ENCODE results near the gene STIM1.
"Not testable (repeated sequence)": the region's sequence is repeated elsewhere in the genome, so short reads cannot be mapped to it uniquely, and the experiment has no call there.

Gene STIM1

GRCh38 chr11:3879967-3880542 is 24.6 kb downstream of the STIM1 start:
- DNase-seq (ENCODE audit: low read depth in 1 of 2, low spot score in 1 of 2), result no peak

- DNase-seq (ENCODE audit: low read depth in 1 of 2, low spot score in 1 of 2), result no peak
Measured at GRCh38 chr11:3880724-3881123, 25.3 kb downstream of the STIM1 start.

GRCh38 chr11:3882655-3883054 is 27.2 kb downstream of the STIM1 start:
- no peak for DNase-seq (ENCODE audit: low read depth in 1 of 2, low spot score in 1 of 2)

DNA sequence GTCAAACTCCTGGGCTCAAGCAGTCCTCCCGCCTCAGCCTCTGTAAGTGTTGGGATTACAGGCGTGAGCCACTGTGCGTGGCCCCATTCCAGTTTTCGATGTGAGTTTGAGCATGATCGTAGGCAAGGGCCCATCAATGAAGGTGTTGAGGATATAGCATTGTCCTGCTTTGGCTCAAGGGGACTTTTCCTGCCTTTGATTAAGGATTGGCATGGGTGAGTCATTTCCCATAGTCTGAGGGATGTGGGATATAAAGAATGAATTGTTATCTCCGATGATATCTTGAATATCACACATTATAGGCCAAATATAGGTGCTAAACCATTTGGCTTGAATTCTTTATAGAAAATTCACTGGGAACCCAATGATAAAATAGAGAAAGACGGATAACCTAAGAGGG is 30.4 kb downstream of the STIM1 start:
- no peak for DNase-seq (ENCODE audit: low read depth in 1 of 2, low spot score in 1 of 2)

DNA sequence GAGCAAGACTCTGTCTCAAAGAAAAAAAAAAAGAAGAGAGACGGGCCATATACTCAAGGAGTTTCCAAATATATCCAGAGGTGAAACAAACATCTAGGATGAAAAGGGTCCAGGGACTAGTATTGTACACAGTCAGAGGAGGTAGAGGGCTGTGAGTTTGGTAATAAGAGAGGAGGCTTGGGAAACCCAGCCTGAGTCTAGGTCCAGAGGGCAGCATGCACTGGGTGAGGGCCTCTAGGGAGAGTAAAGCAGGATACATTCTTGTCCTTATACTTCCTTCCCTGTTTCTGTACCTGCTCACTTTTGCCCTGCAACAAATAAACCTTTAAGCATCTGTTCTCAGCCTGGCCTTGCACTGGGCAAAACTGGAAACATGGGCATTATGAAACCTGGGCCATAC is 31.5 kb downstream of the STIM1 start:
- no peak for DNase-seq (ENCODE audit: low read depth in 1 of 2, low spot score in 1 of 2)

DNA sequence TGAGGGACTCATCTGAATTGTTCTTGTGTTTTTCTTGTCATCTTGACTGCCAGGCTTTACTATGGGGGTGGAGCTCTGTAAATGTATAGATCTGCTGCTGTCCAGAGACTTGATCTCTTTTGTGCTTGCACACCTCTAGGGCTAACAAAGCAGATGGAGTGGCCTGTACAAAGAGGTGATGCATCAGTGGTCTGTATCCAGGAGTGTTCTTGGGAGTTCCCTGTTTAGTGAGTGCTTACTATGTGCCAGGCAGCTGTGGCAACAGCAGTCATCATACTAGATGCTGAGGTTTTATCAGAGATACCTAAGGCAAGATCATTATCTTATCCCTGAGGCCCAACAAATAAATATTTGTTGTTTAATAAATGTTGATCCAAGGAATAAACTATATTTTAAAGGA is 33.4 kb downstream of the STIM1 start:
- DNase-seq (ENCODE audit: low read depth in 1 of 2, low spot score in 1 of 2), result no peak

DNA sequence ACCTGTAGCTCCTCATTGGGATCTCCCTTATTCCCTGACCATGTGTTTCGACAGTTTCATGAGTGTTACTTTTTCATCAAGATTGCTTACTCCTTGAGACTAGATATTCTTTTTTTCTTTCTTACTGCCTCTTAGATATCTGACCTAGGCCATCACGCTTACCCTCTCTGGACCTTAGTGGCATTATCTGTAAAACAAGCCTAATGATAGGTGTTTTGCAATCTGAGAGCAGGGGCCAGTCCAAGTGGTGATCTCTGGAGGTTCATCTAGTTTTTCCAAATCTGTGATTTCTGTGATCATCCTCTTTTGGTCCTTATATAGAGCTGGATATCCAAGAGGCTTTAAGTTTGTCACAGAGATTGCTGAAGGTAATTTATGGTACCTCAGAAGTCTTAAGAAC is 34.5 kb downstream of the STIM1 start:
- no peak for DNase-seq (ENCODE audit: low read depth in 1 of 2, low spot score in 1 of 2)

DNA sequence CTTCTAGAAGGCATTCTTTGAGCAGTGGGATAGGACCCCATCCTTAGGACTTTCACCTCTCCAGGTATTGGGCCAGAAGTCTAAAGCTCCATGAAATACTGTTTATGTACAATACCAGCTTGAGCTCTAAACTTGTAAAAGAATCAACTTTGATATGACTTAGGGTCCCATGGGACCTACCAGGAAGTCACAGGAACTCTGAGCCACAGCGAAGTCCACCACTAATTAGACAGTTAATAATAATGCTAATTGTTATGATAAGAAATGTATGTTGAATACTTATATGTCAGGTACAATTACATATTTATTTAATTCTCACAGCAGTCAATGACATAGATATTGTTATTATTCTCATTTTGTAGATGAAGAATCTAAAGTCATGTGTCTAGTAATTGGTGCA is 35.3 kb downstream of the STIM1 start:
- DNase-seq (ENCODE audit: low read depth in 1 of 2, low spot score in 1 of 2), result no peak

DNA sequence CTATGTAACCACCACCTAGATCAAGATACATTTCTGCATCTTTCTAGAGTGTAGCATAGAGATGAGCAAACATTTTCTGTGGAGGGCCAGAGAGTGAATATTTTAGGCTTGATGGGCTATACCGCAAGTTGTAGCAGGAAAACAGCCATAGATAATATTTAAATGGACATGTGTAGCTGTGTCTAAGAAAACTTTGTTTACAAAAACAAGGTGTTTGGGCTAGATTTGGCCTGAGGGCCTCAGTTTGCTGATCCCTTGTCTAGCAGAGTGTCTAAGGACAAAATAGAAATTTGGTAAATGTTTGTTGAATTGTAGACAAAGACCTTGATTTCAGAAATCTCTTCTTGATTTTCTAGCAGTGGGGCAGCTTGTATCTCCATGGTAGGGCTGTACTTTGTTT is 36.3 kb downstream of the STIM1 start:
- no peak for DNase-seq (ENCODE audit: low read depth in 1 of 2, low spot score in 1 of 2)

DNA sequence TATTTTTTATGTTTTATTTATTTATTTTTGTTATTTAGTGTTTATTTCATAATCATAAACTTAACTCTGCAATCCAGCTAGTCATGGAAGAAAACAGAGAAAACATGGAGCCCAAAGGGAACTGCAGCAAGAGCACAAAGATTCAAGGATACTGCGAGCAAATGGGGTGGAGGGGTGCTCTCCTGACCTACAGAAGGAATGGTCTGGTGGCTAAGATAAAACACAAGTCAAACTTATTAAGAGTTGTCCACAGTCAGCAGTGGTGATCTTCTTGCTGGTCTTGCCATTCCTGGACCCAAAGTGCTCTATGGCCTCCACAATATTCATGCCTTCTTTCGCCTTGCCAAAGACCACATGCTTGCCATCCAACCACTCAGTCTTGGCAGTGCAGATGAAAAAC is 36.7 kb downstream of the STIM1 start:
- DNase-seq (ENCODE audit: low read depth in 1 of 2, low spot score in 1 of 2), result no peak

DNA sequence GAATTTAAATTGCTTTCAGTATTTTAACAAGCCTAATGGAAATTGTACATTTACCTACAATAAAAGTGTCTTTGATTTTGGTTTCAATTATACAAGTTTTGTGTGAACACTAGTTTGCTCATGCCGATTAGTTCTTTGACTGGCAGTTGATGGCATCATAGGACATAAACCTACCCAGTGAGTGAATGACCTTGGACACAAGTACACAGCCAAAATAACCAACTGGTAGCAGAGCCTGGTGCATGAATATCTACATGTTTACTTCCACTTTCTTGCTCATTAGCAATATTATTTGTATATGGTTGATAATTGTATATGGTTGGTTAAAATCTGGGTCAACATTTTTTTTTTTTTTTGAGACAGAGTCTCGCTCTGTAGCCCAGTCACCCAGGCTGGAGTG is 37.8 kb downstream of the STIM1 start:
- DNase-seq (ENCODE audit: low read depth in 1 of 2, low spot score in 1 of 2), result no peak

GRCh38 chr11:3894128-3894731 is 38.8 kb downstream of the STIM1 start:
- no peak for DNase-seq (ENCODE audit: low read depth in 1 of 2, low spot score in 1 of 2)

- DNase-seq (ENCODE audit: low read depth in 1 of 2, low spot score in 1 of 2), result no peak
Measured at GRCh38 chr11:3896644-3897043, 41.2 kb downstream of the STIM1 start.

DNA sequence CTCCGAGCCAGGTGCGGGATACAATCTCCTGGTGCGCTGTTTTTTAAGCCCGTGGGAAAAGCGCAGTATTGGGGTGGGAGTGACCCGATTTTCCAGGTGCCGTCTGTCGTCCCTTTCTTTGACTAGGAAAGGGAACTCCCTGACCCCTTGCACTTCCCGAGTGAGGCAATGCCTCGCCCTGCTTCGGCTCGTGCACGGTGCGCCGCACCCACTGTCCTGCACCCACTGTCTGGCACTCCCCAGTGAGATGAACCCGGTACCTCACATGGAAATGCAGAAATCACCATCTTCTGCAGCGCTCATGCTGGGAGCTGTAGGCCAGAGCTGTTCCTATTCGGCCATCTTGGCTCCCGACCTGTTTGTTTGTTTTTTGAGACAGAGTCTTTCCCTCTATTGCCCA is 44.8 kb downstream of the STIM1 start:
- not testable (repeated sequence) for DNase-seq (ENCODE audit: low read depth in 1 of 2, low spot score in 1 of 2)

GRCh38 chr11:3901249-3902025 is 46.0 kb downstream of the STIM1 start:
- DNase-seq (ENCODE audit: low read depth in 1 of 2, low spot score in 1 of 2), result no peak

DNA sequence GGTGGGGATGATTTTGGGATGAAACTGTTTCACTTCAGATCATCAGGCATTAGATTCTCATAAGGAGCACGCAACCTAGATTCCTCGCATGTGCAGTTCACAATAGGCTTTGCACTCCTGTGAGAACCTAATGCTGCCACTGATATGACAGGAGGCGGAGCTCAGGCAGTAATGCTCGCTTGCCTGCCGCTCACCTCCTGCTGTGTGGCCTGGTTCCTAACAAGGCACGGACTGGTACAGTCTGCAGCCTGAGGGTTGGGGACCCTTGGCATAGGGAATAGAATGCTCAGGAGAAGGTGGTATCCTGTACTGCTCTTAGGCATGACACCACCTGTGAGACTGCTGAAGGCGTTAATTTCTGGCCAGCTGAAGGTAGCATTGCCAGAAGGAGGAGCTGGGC is 47.0 kb downstream of the STIM1 start:
- DNase-seq (ENCODE audit: low read depth in 1 of 2, low spot score in 1 of 2), result no peak

DNA sequence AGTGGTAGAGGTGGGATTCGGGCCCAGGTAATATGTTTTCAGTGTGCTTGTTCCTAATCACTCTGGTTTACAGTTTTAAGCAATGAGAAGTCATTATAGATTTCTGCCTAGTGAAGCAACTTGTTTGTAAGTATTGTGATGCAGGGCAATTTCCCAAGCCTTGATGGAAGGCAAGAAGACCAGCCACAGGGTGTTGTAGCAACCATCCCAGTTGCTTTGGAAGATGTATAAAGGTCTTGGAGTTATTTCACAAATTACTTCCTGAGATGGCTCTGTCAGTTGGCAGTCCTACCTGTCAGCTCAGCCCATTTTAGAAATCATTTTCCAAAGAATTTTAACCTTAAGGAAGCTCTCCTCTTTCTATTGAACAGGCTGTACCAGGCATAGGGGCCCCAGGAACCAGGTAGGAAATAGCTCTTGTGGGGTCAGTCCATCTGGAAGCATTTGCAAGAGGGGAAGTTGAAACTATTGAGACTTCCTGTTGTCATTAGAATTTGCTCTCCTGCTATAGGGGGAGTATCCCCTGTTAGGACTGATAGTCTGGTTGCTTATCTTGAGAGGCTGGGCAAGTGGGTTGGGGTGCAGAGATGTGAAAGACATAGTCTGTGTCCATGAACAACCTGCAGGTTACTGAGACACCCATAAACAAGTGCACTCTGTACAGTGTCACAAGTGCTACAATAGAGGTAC is 47.9 kb downstream of the STIM1 start:
- no peak for DNase-seq (ENCODE audit: low read depth in 1 of 2, low spot score in 1 of 2)

- no peak for DNase-seq (ENCODE audit: low read depth in 1 of 2, low spot score in 1 of 2)
Measured at GRCh38 chr11:3904228-3904627, 48.8 kb downstream of the STIM1 start.

DNA sequence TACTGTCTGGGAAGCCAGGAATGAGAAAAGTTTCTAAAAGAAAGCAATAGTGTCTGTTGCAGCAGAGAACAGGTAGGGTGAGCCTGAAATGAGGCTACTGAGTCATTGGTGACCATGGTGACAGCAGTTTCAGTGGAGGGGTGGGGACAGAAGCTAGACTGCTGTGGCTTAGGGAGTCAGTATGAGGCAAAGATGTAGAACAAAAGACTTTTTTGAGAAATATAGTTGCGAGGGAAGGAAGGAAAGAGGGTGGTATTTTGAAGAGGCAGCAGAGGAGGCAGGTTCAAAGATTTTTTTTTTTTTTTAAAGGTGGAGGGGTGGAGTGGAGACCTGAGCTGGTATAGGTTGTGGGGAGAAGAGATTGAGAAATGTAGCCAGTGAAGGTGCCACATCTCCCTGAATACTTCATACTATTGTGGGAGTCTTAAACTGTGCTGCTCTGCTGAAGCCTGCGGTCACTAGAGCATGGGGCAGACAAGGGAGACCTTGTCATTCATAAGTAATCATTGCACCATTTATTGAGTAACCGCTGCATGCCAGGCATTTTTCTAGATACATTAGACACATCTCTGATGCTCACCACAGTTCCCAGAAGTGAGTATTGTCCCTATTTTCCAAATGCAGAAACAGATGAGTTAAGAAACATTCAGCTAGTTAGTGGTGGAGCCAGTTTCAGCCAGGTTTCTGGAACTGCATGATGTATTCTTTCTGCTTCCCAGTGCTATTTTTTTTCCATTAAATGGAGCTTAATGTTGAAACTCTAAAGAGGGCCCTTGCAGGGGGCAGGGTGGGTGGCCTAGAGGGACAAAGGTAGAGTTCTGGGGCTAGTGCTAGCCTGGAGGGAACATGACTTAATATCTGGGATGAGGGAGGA is 49.9 kb downstream of the STIM1 start:
- peak; percentile 17 to 68 for DNase-seq (ENCODE audit: low read depth in 1 of 2, low spot score in 1 of 2)

GRCh38 chr11:3906166-3906565 is 50.7 kb downstream of the STIM1 start:
- DNase-seq (ENCODE audit: low read depth in 1 of 2, low spot score in 1 of 2), result no peak

DNA sequence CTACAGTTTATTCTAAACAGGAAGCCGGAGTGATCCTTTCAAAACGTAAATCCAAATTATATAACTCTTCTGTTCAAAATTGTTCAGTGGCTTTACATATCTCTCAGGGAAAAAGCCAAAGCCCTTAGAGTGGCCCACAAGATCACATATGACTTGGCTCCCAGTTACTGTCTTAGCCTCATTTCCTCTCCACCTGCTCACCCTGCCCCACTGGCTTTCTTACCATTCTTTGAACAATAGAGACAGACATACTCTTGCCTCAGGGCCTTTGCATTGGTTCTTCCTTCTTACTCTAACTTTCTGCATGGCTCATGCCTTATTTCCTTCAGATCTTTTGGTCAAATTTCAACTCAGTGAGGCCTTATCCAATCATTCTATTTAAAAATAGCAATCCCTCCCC is 52.1 kb downstream of the STIM1 start:
- no peak for DNase-seq (ENCODE audit: low read depth in 1 of 2, low spot score in 1 of 2)
